ENCODE data around the gene ELOVL6. TPM values are rescaled to one million over a fixed set of nuclear protein-coding genes. Genes with fewer than 3 reads are reported as not detected.
"Not testable (repeated sequence)": the region's sequence is repeated elsewhere in the genome, so short reads cannot be mapped to it uniquely, and the experiment has no call there.

The ELOVL6 gene
- total RNA-seq, 2 experiments from 2014 or later = 8.5 to 9.7 TPM

DNA sequence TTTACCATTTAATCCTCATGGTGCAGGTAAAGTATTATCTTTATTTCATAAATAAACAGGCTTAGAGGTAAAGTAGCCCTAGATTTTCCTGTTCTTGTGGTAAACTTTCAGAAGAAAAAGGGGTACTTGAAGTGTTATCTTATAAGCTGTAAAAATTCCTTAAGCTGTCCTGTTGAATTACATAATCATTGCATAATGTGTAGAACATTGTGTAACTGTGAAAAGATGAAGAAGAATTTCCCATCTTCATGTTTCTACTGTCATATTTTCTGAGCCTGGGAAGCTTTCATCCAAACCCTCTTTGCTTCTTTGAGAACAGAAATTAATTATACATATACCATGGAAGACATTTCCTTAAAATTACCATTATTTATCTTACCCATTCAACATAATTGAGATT, 90.5 kb downstream of the ELOVL6 start:
- intact Hi-C loops (cut with micrococcal nuclease) = no loop called here
- CTCF ChIA-PET = no interaction called here
- H3K4me3 Mint-ChIP-seq = no peak overlapping the region
- no peak for DNase-seq
- H3K36me3 Mint-ChIP-seq = peaks cover 5% of the 10 kb centered on the region
- POLR2A ChIA-PET = no interaction called here
- H3K27ac Mint-ChIP-seq = no peak overlapping the region
- no peaks in the 10 kb centered on the region for H3K9me3 Mint-ChIP-seq
- H3K4me1 Mint-ChIP-seq (ENCODE audit: low read depth) = peaks cover 2% of the 10 kb centered on the region
- H3K27me3 Mint-ChIP-seq = no peaks in the 10 kb centered on the region

DNA sequence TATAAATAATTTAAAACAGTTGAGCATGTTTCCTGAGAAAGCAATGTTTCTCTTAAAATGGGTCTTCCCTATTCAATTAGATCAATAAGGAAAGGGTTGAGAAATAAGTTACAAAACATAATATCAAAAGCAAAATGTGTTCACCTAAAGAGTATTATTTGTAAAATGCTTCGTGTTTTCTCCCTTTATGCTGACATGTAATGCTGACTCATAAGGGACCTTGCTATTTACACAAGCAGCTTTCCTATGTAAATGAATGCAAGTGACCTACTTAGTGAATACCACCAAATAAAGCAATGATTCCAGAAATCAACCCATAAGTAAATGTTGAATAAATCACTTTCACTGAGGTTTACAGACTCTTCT, 91.5 kb downstream of the ELOVL6 start:
- POLR2A ChIA-PET = no interaction called here
- Mint-ChIP-seq H3K36me3 (peaks cover 5% of the 10 kb centered on the region), H3K4me1 (ENCODE audit: low read depth) (peaks cover 2% of the 10 kb centered on the region), H3K9me3 (no peaks in the 10 kb centered on the region), H3K4me3 (no peak overlapping the region), H3K27me3 (no peaks in the 10 kb centered on the region), H3K27ac (no peak overlapping the region)
- DNase-seq = no peak
- CTCF ChIA-PET = no interaction called here
- intact Hi-C loops (cut with micrococcal nuclease) = no loop called here

DNA sequence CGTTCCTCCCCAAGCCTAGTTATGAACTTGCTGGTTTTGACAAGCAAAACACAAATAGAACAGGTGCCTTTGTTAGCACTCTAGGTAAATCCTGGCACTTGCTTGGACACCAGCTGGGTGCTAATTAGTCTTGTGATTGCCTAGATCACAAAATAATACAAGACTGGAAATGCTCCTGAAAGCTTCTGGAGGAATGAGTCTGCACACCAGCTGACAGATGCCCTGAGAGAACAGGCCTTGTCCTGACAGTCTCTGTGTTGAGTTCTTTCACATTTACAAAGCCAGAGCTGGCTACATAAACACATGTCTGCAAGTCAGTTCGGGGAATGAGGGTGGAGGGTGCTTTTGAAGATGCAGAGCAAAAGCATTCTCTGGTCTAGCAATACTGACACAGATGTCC, 93.8 kb downstream of the ELOVL6 start:
- POLR2A ChIA-PET = no interaction called here
- H3K4me1 Mint-ChIP-seq (ENCODE audit: low read depth) = peaks cover 2% of the 10 kb centered on the region
- no peak overlapping the region for H3K27ac Mint-ChIP-seq
- intact Hi-C loops (cut with micrococcal nuclease) = no loop called here
- H3K36me3 Mint-ChIP-seq = peaks cover 5% of the 10 kb centered on the region
- H3K27me3 Mint-ChIP-seq = no peaks in the 10 kb centered on the region
- no peak overlapping the region for H3K4me3 Mint-ChIP-seq
- CTCF ChIA-PET = no interaction called here
- no peaks in the 10 kb centered on the region for H3K9me3 Mint-ChIP-seq
- no peak for DNase-seq

DNA sequence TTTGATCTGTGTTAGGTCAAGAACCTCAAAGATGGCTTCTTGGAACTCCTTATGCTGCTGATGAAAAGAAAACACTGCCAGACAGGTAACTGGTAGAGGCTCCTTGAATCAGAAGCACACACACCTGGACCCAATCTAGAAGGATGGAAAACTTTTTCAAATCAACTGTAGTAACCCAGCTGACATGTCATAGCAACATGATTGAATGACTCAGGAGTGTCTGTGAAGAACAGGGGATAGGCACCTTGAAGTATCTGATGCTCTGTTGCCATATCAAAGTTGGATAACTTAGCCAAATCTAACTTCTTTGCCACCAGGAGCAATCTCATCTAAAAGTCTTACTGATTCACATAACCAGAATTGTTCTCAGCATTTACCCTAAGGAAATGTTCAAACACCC, 98.8 kb downstream of the ELOVL6 start:
- intact Hi-C loops (cut with micrococcal nuclease) = no loop called here
- ChIA-PET POLR2A (no interaction called here), CTCF (no interaction called here)

DNA sequence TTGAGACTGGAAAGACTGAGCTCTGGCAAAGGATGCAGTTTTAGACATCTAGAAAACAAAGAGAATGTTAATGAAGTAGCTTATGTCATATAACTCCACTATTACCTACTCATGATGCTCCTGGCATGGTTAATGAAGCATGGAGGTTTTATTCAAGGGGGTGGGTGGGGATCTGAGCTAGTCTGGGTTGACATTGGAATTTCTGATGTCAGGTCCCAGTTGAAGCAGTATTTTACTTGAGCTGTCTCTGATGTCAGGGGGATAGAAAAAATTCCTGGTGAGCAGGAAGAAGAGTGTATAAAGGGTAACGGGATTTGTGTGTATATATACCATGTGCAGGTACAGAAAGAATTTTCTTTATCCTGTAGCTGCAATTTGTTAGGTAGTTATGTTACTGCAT, 102.0 kb downstream of the ELOVL6 start:
- Mint-ChIP-seq H3K9me3 (no peaks in the 10 kb centered on the region), H3K27ac (no peak overlapping the region), H3K4me3 (no peak overlapping the region), H3K27me3 (no peaks in the 10 kb centered on the region), H3K4me1 (ENCODE audit: low read depth) (peaks cover 3% of the 10 kb centered on the region), H3K36me3 (no peaks in the 10 kb centered on the region)
- no peak for DNase-seq
- CTCF ChIA-PET = no interaction called here
- intact Hi-C loops (cut with micrococcal nuclease) = no loop called here
- POLR2A ChIA-PET = no interaction called here

More for the DNA sequence above, 98.8 kb downstream of the ELOVL6 start:
- Mint-ChIP-seq H3K27ac (no peak overlapping the region), H3K36me3 (peaks cover 1% of the 10 kb centered on the region), H3K9me3 (no peaks in the 10 kb centered on the region), H3K4me3 (no peak overlapping the region), H3K27me3 (no peaks in the 10 kb centered on the region), H3K4me1 (ENCODE audit: low read depth) (no peaks in the 10 kb centered on the region)
- DNase-seq = no peak

DNA sequence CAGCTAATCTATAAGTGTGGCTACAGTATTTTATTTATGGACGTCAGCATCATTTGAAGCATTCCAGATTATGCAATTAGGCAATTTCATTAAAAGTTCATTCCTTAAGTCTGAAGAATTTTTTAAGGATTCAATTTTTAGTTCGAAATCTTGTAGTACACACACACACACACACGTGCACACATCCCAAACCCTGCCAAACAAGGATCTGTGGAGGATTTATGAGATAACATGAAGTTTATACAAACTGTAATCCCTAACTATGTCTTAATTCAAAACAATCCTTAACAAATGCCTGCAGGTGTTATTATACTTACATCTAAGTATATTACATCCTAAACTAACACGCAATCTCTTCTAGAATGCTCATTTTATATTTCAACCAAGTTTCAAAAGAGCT, 105.8 kb downstream of the ELOVL6 start:
- no peak overlapping the region for H3K27ac Mint-ChIP-seq
- H3K4me3 Mint-ChIP-seq = no peak overlapping the region
- intact Hi-C loops (cut with micrococcal nuclease) = no loop called here

DNA sequence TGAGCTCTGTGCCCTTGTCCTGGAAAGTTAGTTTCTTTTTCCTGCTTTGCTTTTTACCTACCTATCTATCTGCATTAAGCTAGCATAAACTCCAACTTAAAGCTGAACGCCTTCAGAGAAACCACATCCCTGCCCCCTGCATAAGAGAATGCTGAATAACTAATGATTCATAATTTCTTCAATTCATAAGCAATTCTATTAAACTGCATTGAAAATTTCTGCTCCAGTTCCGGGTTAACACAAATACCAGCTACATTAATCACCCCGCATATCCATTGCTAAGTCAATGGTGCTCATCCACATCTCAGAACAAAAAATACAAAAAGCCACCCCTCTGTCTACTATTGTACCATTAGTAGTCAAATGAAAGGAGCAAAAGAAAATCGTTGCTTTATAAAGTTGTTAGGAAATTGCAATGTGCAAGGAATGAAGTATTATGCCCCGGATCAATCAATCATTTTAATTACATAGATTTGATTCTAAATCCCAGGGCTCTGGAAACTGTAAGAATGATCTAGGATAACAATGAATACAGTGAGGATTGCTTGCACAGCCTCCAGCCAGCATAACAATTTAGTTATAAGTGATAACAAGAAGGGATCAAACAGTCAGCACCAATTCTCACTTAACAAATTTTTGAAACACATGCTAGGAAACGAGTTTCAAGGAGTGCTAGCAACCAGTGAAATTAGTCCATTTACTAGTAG, 106.8 kb downstream of the ELOVL6 start:
- POLR2A ChIA-PET = no interaction called here
- CTCF ChIA-PET = interaction anchor here (1.0 kb wide), 1 partner anchor 40 kb away, joined by 3 read pairs; no protein-coding TSS in a partner anchor
- Mint-ChIP-seq H3K4me3 (no peak overlapping the region), H3K27me3 (no peaks in the 10 kb centered on the region), H3K36me3 (peaks cover 2% of the 10 kb centered on the region), H3K9me3 (no peaks in the 10 kb centered on the region), H3K4me1 (ENCODE audit: low read depth) (peaks cover 39% of the 10 kb centered on the region), H3K27ac (no peak overlapping the region)
- no peak for DNase-seq
- intact Hi-C loops (cut with micrococcal nuclease) = no loop called here

More for the DNA sequence above, 105.8 kb downstream of the ELOVL6 start:
- POLR2A ChIA-PET = no interaction called here
- H3K4me1 Mint-ChIP-seq (ENCODE audit: low read depth) = peaks cover 29% of the 10 kb centered on the region
- H3K36me3 Mint-ChIP-seq = peaks cover 2% of the 10 kb centered on the region
- CTCF ChIA-PET = interaction anchor here (0.6 kb wide), 2 partner anchors 422 to 1520 kb away, joined by 3 to 6 read pairs; no protein-coding TSS in a partner anchor
- no peaks in the 10 kb centered on the region for H3K9me3 Mint-ChIP-seq
- H3K27me3 Mint-ChIP-seq = no peaks in the 10 kb centered on the region
- no peak for DNase-seq

DNA sequence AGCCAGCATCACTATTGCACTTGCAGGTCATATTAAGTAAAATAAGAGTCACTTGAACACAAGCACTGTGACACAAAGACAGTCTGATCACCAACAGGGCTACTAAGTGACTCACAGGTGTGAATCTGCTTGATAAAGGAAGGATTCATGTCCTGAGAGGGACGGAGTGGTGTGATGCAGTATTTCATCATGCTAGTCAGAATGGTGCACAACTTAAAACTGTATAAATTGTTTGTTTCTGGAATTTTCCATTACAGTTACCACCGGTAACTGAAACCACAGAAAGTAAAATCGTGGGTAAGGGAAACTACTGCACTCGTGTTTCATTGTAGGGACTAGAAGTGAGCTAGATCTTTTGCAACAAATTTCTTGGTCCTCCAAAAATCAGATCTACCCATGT, 109.7 kb downstream of the ELOVL6 start:
- Mint-ChIP-seq H3K36me3 (peaks cover 2% of the 10 kb centered on the region), H3K9me3 (no peaks in the 10 kb centered on the region), H3K27me3 (no peaks in the 10 kb centered on the region), H3K4me1 (ENCODE audit: low read depth) (peaks cover 57% of the 10 kb centered on the region), H3K4me3 (no peak overlapping the region), H3K27ac (peak overlapping the region; percentile 47)
- DNase-seq = peak; percentile 43
- POLR2A ChIA-PET = interaction anchor here (0.7 to 1.3 kb wide), 2 partner anchors 34 to 108 kb away, joined by 3 to 4 read pairs; no protein-coding TSS in a partner anchor
- intact Hi-C loops (cut with micrococcal nuclease) = loop anchor here (1.0 to 2.0 kb wide), 6 partner anchors 29 to 199 kb away; no protein-coding TSS in a partner anchor
- CTCF ChIA-PET = interaction anchor here (0.8 kb wide), 1 partner anchor 39 kb away, joined by 3 read pairs; no protein-coding TSS in a partner anchor

DNA sequence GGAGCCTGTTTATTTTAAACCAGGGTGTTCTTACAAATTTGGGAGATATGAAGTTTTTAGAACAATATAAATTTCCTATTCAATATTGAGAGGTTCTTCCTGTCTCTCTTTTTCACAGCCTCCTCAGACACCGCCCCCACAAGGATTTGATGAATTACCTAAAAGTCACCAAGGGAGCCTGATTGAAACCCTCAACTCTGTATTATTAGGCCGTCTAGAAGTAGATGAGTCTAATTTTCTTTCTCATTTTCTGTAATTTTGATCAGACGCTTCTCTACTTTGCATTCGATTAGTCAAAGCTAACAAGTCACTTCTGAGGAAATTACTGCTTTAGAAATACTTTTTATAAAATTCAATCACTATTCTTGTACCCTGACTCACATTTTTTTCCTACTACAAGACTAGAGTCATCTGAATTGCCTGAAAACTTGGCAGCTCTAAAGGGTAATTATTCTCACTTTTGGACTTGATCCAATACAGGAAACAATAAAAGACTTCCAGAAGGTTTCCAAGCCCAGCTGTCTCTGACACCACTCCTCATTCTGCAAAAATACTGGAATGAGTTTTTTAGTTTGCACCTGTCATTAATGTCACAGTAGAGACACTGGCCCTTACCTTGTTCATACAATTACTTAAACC, 111.2 kb downstream of the ELOVL6 start:
- CTCF ChIA-PET = interaction anchor here (1.4 kb wide), 1 partner anchor 38 kb away, joined by 7 read pairs; no protein-coding TSS in a partner anchor
- intact Hi-C loops (cut with micrococcal nuclease) = no loop called here
- H3K27ac Mint-ChIP-seq = peak overlapping the region; percentile 18
- no peak for DNase-seq
- H3K4me1 Mint-ChIP-seq (ENCODE audit: low read depth) = peaks cover 57% of the 10 kb centered on the region
- peaks cover 2% of the 10 kb centered on the region for H3K36me3 Mint-ChIP-seq
- no peak overlapping the region for H3K4me3 Mint-ChIP-seq
- H3K27me3 Mint-ChIP-seq = no peaks in the 10 kb centered on the region
- POLR2A ChIA-PET = interaction anchor here (0.7 to 1.5 kb wide), 3 partner anchors 25 to 110 kb away, joined by 3 to 6 read pairs (median 4); no protein-coding TSS in a partner anchor
- H3K9me3 Mint-ChIP-seq = no peaks in the 10 kb centered on the region

DNA sequence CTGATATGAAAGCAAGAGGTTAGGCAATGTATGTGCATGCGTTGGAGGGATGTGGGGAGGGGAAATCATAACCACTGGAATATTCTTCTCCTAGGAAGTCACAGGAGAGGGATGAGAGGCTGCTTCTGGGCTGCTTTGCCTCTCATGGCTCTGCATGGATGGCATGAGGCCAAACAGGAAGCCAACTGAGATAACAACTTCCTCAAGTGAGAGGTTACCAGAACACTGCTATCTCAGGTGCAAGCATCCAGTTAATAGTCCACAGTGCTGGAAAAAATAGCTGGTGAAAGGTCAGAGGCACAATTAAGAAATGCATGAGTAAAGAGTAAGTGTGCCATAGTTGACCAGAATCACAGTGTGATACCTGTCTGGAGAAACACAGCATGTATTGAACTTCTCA, 113.3 kb downstream of the ELOVL6 start:
- CTCF ChIA-PET = interaction anchor here (1.7 kb wide), 1 partner anchor 34 kb away, joined by 4 read pairs; no protein-coding TSS in a partner anchor
- H3K4me3 Mint-ChIP-seq = no peak overlapping the region
- H3K27ac Mint-ChIP-seq = peak overlapping the region; percentile 5
- POLR2A ChIA-PET = no interaction called here
- peaks cover 53% of the 10 kb centered on the region for H3K4me1 Mint-ChIP-seq (ENCODE audit: low read depth)
- H3K27me3 Mint-ChIP-seq = no peaks in the 10 kb centered on the region
- no peaks in the 10 kb centered on the region for H3K9me3 Mint-ChIP-seq
- intact Hi-C loops (cut with micrococcal nuclease) = no loop called here
- peak; percentile 15 for DNase-seq
- peaks cover 2% of the 10 kb centered on the region for H3K36me3 Mint-ChIP-seq

DNA sequence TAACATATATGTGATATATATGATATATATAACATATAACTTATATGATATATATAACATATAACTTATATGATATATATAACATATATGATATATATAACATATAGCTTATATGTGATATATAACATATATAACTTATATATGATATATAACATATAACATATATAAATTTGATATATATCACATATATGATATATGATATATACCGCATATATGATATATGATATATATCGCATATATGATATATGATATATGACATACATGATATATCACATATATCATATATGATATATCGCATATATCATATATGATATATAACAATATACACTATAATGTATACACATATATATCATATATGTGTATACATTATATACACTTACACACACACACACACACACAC, 114.3 kb downstream of the ELOVL6 start:
- intact Hi-C loops (cut with micrococcal nuclease) = no loop called here
- peaks cover 43% of the 10 kb centered on the region for H3K4me1 Mint-ChIP-seq (ENCODE audit: low read depth)
- no peaks in the 10 kb centered on the region for H3K9me3 Mint-ChIP-seq
- CTCF ChIA-PET = no interaction called here
- POLR2A ChIA-PET = no interaction called here
- H3K27me3 Mint-ChIP-seq = no peaks in the 10 kb centered on the region
- no peak overlapping the region for H3K27ac Mint-ChIP-seq
- DNase-seq = no peak
- H3K4me3 Mint-ChIP-seq = no peak overlapping the region
- peaks cover 6% of the 10 kb centered on the region for H3K36me3 Mint-ChIP-seq

DNA sequence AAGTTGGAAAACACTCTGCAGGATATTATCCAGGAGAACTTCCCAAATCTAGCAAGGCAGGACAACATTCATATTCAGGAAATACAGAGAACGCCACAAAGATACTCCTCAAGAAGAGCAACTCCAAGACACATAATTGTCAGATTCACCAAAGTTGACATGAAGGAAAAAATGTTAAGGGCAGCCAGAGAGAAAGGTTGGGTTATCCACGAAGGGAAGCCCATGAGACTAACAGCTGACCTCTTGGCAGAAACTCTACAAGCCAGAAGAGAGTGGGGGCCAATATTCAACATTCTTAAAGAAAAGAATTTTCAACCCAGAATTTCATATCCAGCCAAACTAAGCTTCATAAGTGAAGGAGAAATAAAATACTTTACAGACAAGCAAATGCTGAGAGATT, 120.3 kb downstream of the ELOVL6 start:
- H3K4me1 Mint-ChIP-seq (ENCODE audit: low read depth); CTCF ChIA-PET; H3K36me3 Mint-ChIP-seq; DNase-seq; intact Hi-C loops (cut with micrococcal nuclease); H3K4me3 Mint-ChIP-seq; H3K9me3 Mint-ChIP-seq; POLR2A ChIA-PET; H3K27me3 Mint-ChIP-seq; H3K27ac Mint-ChIP-seq: not testable (repeated sequence)

DNA sequence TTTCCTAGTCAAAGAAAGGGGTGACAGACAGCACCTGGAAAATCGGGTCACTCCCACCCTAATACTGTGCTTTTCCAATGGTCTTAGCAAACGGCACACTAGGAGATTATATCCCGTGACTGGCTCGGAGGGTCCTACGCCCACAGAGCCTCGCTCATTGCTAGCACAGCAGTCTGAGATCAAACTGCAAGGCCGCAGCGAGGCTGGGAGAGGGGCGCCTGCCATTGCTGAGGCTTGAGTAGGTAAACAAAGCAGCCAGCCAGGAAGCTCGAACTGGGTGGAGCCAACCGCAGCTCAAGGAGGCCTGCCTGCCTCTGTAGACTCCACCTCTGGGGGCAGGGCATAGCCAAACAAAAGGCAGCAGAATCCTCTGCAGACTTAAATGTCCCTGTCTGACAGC, 121.6 kb downstream of the ELOVL6 start:
- H3K9me3 Mint-ChIP-seq; intact Hi-C loops (cut with micrococcal nuclease); H3K4me3 Mint-ChIP-seq; H3K4me1 Mint-ChIP-seq (ENCODE audit: low read depth); H3K27me3 Mint-ChIP-seq; POLR2A ChIA-PET; DNase-seq; CTCF ChIA-PET; H3K27ac Mint-ChIP-seq; H3K36me3 Mint-ChIP-seq: not testable (repeated sequence)
